ENCODE measurements around the gene AMH.

AMH gene

GRCh38 chr19:2249880-2250765 is 1.0 kb downstream of the AMH start:
- no peak for TF ChIP-seq SIN3A (IDR thresholded peaks at IDR 0.05; ENCODE audit: borderline replicate concordance, insufficient read depth, low read length)
- peak; percentile 16; the same call in 1 of the 2 replicates for TF ChIP-seq POLR2AphosphoS5 (IDR thresholded peaks at IDR 0.05; ENCODE audit: low read depth, low read length)
- no peak for TF ChIP-seq TAF1 (IDR thresholded peaks at IDR 0.05; ENCODE audit: borderline replicate concordance, insufficient read depth, low read length)

- TF ChIP-seq SIN3A (IDR thresholded peaks at IDR 0.05; ENCODE audit: borderline replicate concordance, insufficient read depth, low read length): no peak
- TF ChIP-seq REST (IDR thresholded peaks at IDR 0.05; ENCODE audit: insufficient read depth in 1 of 2, low read depth in 2 of 2, low read length in 2 of 2): no peak
- no peak for TF ChIP-seq FOXP2 (optimal IDR thresholded peaks at IDR 0.05; ENCODE audit: borderline replicate concordance, extremely low read depth, extremely low read length, insufficient read depth)
- TF ChIP-seq TAF1 (IDR thresholded peaks at IDR 0.05; ENCODE audit: borderline replicate concordance, insufficient read depth, low read length): no peak
- TF ChIP-seq POLR2AphosphoS5 (IDR thresholded peaks at IDR 0.05; ENCODE audit: low read depth, low read length): no peak
These were observed 1.6 kb downstream of the AMH start for GRCh38 chr19:2250766-2251105.

- TF ChIP-seq POLR2AphosphoS5 (IDR thresholded peaks at IDR 0.05; ENCODE audit: low read depth, low read length): no peak
- no peak for TF ChIP-seq TAF1 (IDR thresholded peaks at IDR 0.05; ENCODE audit: borderline replicate concordance, insufficient read depth, low read length)
- no peak for TF ChIP-seq SIN3A (IDR thresholded peaks at IDR 0.05; ENCODE audit: borderline replicate concordance, insufficient read depth, low read length)
- no peak for TF ChIP-seq REST (IDR thresholded peaks at IDR 0.05; ENCODE audit: insufficient read depth in 1 of 2, low read depth in 2 of 2, low read length in 2 of 2)
- TF ChIP-seq FOXP2 (optimal IDR thresholded peaks at IDR 0.05; ENCODE audit: borderline replicate concordance, extremely low read depth, extremely low read length, insufficient read depth): no peak
These were observed 2.3 kb downstream of the AMH start for GRCh38 chr19:2251106-2252054.

- TF ChIP-seq SIN3A (IDR thresholded peaks at IDR 0.05; ENCODE audit: borderline replicate concordance, insufficient read depth, low read length) (no peak), FOXP2 (optimal IDR thresholded peaks at IDR 0.05; ENCODE audit: borderline replicate concordance, extremely low read depth, extremely low read length, insufficient read depth) (no peak), TAF1 (IDR thresholded peaks at IDR 0.05; ENCODE audit: borderline replicate concordance, insufficient read depth, low read length) (no peak), POLR2AphosphoS5 (IDR thresholded peaks at IDR 0.05; ENCODE audit: low read depth, low read length) (no peak), REST (IDR thresholded peaks at IDR 0.05; ENCODE audit: insufficient read depth in 1 of 2, low read depth in 2 of 2, low read length in 2 of 2) (no peak)
These were observed 3.1 kb downstream of the AMH start for GRCh38 chr19:2252055-2252796.

- TF ChIP-seq FOXP2 (optimal IDR thresholded peaks at IDR 0.05; ENCODE audit: borderline replicate concordance, extremely low read depth, extremely low read length, insufficient read depth) (no peak), POLR2AphosphoS5 (IDR thresholded peaks at IDR 0.05; ENCODE audit: low read depth, low read length) (no peak), TAF1 (IDR thresholded peaks at IDR 0.05; ENCODE audit: borderline replicate concordance, insufficient read depth, low read length) (no peak), SIN3A (IDR thresholded peaks at IDR 0.05; ENCODE audit: borderline replicate concordance, insufficient read depth, low read length) (no peak), REST (IDR thresholded peaks at IDR 0.05; ENCODE audit: insufficient read depth in 1 of 2, low read depth in 2 of 2, low read length in 2 of 2) (no peak)
These were observed 3.6 kb downstream of the AMH start for GRCh38 chr19:2252797-2253105.
